Measurements from ENCODE around the gene CRACR2B.

Gene CRACR2B

DNA sequence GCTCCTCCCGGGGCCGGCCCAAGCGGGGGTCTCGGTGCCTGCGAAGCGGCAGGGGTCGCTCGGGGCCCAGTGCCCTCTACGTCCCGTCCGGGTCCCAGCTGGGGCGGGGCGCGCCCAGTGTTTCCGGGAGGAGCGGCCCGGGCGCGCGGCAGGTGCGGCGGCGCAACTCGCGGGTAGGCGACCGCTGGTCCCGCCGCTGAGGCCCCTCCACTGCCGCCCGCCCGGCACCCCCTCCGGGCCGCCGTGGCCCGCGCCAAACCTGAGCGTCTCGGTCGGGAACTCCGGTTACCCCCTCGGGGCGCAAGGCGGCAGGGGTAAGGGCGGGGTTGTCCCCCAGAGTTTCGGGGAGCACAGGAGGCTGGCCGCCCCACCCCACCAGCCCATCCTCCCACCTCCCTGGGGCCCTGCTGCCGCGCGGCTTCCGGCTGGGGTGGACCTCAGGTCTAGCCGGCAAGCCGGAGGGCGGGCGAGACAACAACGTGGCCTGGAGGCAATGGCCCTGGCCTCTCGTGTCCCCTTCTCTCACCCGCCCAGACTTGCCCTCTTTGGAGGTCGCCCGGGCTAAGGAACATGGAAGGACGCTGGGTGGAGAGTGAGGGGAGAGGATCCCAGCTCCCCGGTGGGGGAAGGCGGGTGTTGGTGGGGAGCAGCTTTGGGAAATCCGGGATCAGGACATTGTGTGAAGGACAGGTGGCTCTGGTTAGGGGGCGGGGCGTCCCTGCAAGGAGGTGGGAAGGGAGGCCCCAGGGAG is 398 bp upstream of the CRACR2B start:
- DNase-seq: no peak

DNA sequence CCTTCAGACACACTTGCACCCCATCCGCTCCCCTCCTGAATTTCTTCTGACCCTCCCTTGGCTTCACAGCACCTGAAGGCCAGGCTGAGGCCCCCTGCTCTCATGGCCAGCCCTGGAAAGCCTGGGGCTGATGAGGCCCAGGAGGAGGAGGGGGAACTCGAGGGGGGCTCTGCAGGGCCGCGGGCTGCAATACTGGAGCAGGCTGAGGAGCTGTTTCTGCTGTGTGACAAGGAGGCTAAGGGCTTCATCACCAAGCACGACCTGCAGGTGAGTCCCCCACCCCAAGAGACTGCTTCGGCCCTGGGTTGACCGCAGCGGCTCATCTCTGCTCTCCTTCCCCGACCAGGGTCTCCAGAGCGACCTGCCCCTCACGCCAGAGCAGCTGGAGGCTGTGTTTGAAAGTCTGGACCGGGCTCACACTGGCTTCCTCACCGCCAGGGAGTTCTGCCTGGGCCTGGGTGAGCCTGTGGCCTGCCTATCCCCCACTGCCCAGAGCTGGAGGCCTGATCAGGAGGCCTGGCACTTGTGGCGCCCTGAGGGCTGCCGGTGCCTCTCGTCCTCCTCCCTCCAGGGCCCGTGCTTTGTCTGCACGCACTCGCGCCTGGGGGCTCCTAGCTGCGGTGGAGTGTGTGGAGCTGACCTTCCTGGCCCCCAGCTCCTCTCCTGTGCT is 922 bp downstream of the CRACR2B start:
- DNase-seq: no peak

GRCh38 chr11:829176-829846 is 1.6 kb downstream of the CRACR2B start:
- DNase-seq: no peak

DNA sequence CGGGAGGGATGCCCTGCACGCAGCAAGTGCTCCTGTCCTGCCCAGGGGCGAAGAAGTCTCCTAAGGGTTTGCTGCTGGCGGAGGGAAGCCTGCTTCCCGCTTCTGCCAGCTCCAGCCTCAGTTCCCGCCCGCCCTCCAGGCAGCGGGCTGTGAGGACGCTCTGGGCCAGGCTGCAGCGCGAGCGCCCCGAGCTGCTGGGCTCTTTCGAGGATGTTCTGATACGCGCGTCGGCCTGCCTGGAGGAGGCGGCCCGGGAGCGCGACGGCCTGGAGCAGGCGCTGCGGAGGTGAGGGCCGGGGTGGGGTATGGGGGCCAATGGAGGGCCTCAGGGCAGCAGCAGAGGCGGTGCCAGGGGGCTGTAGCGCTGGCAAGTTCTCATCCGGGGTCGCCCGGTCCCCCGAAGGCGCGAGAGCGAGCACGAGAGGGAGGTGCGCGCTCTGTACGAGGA is 2.2 kb downstream of the CRACR2B start:
- no peak for DNase-seq

DNA sequence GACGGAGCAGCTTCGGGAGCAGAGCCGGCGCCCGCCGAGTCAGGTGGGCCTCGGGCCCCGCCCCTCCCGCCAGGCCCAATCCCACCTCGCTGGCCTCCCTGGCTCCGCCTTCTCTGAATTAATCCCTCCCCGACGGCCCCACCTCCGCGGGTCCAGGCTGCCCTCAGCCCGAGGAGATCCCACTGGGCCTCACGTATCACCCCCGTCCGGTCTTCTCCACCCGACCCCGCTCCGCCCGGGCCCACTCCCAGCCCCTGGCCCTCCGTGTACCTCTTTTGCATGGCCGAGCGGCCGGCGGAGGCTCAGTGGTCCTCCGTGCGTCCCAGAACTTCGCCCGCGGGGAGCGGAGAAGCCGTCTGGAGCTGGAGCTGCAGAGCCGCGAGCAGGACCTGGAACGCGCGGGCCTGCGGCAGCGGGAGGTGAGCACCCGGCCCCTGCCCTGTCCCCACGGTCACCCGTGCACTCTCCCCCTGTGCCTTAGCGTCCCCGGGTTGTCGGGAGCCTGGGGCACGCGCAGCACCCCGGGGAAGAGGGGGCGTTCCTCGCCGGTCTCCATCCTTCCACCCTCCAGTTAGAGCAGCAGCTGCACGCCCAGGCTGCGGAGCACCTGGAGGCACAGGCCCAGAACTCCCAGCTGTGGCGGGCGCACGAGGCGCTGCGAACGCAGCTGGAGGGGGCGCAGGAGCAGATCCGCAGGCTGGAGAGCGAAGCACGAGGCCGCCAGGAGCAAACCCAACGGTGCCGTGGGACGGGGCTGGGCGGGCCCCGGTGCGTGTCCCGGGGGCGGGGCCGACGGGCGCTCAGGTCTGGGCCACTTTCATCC is 2.8 kb downstream of the CRACR2B start:
- DNase-seq: peak; percentile 65

- DNase-seq: no peak
Measured at GRCh38 chr11:831118-831864, 3.6 kb downstream of the CRACR2B start.

DNA sequence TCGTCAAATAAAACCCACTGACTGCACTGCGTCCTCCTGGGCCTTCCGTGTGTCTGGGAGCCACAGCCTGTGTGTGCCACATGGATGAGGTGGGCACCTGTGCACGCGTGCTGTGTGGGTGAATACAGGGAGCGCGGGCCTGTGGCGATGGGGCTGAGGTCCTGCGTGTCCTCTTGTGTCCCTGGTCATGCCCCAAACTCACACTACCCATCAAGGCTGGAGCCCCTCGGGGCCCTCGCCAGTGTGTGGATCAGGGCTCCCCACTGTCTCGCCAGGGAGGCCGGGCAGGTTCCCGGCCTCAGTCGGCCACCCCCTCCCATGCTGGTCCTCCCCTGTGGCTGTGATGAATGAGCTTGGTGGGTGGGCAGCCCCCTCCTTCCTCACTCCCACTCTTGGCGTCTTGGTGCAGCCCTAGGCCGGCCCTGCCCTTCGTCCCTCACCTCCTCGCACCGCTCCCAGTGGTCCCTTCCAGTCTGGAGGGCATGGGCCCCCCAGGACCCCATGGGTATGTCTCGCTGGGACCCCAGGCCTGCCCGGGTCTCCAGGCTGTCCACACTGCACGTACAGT is 4.3 kb downstream of the CRACR2B start:
- DNase-seq: no peak

GRCh38 chr11:832529-833113 is 4.9 kb downstream of the CRACR2B start, which contains the start of gene CD151:
TSS of gene CD151 (plus strand) at chr11:832952. CDS start at chr11:836070, 3,118 bp downstream.
- peak; percentile 48 for DNase-seq

DNA sequence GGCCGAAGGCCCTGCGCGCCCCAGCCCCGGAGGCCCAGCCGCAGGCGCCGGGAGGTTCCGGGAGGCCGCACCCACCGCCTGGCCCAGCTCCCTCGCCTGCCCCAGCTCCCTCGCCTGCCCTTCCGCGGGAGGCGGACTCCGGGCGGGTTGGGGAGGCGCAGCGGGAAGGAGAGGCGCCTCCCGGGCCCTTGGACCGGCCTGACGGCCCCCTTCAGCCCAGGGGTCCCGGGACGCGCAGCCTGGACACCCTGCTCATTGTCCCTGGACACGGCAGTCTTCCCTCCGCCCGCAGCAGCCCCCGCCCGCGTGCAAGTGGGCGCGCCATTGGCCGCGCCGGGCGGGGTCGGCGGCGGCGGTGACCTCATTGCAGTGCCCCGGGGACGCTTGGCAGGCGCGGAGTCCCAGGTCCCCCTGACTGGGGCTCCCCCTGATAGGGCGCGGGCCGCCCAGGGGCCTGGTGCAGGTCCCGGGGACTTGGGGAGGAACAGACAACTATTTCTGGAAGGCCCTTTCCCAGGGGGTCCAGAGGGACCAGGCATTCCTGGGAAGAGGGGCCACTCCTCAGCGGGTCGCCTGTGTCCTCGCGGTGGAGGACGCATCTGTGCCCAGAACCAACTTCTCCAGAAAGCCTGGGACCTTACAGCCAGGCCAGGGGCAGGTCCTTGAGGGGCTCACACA is 5.5 kb downstream of the CRACR2B start:
- DNase-seq: peak; percentile 36

DNA sequence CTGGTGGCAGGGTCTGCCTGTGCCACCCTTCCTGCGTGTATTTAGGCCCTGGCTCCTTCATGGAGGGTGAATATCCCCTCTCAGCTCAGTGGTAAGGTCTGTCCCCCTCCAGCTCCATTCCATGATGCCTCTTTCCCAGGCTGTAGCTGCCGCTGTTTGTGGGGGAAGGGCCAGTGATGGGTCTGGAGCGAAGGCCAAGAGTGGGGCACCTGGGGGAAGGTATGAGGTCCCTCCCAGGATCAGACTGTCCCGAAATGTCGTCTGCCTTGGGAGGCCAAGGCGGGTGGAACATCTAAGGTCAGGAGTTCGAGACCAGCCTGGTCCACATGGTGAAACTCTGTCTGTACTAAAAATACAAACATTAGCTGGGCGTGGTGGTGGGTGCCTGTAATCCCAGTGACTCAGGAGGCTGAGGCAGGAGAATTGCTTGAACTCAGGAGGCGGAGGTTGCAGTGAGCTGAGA is 6.2 kb downstream of the CRACR2B start:
- DNase-seq: no peak

- no peak for DNase-seq
Measured at GRCh38 chr11:834371-835316, 6.9 kb downstream of the CRACR2B start.

- DNase-seq: no peak
Measured at GRCh38 chr11:836274-836673, 8.6 kb downstream of the CRACR2B start.

DNA sequence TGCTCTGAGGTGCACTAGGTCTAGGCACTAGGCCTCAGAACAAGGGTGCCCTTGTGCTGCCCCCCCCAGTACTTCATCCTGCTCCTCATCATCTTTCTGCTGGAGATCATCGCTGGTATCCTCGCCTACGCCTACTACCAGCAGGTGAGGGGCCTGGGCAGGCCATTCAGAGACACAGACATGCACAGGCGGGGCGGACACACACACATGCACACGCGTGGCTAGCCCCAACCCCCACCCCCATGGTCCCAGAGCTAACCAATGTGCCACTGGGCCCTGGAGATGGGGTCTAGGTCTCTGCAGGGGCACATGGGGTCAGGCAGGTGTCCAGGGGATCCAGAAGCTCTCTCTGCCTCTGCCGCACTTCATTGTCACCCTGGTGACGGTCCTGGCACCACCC is 9.0 kb downstream of the CRACR2B start:
- DNase-seq: no peak

GRCh38 chr11:837189-837989 is 9.7 kb downstream of the CRACR2B start:
- no peak for DNase-seq

GRCh38 chr11:837990-838307 is 10.2 kb downstream of the CRACR2B start:
- no peak for DNase-seq

DNA sequence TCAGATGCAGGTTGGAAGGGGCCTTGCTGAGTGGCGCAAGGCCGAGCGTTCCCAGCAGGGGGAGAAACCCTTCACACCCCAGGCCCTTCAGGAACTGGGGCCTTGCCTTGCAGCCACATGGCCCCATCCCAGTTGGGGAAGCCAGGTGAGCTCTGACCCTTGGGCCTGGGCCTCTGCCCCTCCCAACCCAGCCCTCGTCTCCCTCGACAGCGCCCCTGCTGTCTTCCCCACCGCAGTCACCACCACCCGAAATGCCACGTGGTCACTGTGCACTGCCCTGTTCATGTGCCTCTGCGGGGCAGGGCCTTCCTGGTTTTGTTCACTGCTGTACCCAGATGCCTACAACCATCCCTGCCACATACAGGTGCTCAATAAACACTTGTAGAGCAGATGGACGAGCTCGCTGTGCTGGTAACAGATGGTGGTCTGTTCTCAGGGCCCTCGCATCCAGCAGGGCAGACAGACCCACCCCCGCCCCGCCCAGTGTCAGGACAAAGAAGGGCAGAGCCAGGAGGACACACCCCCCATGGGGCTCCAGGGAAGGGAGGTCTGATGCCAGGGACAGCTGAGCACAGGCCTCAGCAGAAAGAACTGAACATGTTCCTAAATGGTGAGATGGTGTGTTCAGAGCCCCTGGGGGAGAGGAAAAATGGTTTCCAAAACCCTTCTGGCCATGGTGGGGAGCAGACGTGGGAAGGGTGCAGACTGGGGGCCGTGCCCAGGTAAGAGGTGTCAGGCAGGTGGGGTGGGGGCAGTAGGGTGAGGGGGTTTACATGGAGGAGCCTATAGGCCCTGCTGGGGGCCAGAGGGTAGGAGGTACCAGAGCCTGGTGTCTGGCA is 10.9 kb downstream of the CRACR2B start:
- DNase-seq: no peak

DNA sequence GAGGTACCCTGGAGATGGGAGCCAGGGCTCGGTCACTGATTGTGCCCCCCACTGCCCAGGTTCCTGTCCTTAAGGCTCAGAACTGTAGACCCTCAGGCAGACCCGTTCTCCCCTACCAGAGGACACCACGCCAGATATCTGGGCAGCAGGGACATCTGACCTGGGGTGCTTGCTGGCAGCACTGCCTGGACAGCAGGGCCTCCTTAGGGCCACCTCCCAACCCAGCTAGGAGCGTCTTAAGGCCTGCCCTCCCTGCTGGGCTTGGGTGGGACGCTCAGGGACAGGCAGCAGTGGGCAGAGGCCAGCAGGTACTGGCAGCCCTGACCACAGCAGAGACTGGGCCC is 11.5 kb downstream of the CRACR2B start:
- DNase-seq: no peak
